H1 (cell line): ENCODE measurements around the gene OGFOD1. TPM values are rescaled to one million over a fixed set of nuclear protein-coding genes. Genes with fewer than 3 reads are reported as not detected.

Experiments used
- CTCF ChIA-PET: fragments of 300-600 bp; sonication (Branson Sonifier 250); formaldehyde crosslinking; loops from one replicate; lab custom pipeline; 2021; ENCODE audit not compliant: partially characterized antibody; lab: Charles Lee
- POLR2A ChIA-PET: fragments of 300-600 bp; sonication (Branson Sonifier 250); formaldehyde crosslinking; loops from one replicate; lab custom pipeline; 2021; ENCODE audit warnings: inconsistent platforms; ENCODE audit not compliant: partially characterized antibody; lab: Charles Lee
- DNase-seq, 2 experiments: peaks; one replicate each; pipeline versions ENCODE4 v3.0.0 to v3.0.0-alpha.2; 2010 to 2022; ENCODE audit warnings: low spot score in 2 of 2, low read depth in 1 of 2, mixed read lengths in 1 of 2
- FAIRE-seq: peaks from 2 replicates; lab custom pipeline; 2011; peaks lifted over from hg19 to GRCh38; lab: Jason Lieb, UNC
- H2AFZ ChIP-seq: 2 replicates; pipeline ENCODE4 v1.8.1; 2012; ENCODE audit warnings: low read length, inconsistent platforms
- H2AK5ac ChIP-seq: 2 replicates; pipeline ENCODE4 v1.6.1; 2013; ENCODE audit warnings: low read depth, low read length
- H2BK120ac ChIP-seq: replicated peaks from 2 replicates; pipeline ENCODE3; 2013; ENCODE audit warnings: low read depth, low read length, inconsistent platforms
- H2BK12ac ChIP-seq: 2 replicates; pipeline ENCODE4 v1.6.1; 2013; ENCODE audit warnings: low read depth, low read length
- H2BK15ac ChIP-seq: 2 replicates; pipeline ENCODE4 v1.6.1; 2013; ENCODE audit warnings: low read length
- H2BK20ac ChIP-seq: 2 replicates; pipeline ENCODE4 v1.6.1; 2013; ENCODE audit warnings: low read length
- H2BK5ac ChIP-seq: 2 replicates; pipeline ENCODE4 v1.6.1; 2013; ENCODE audit warnings: low read depth, low read length
- H3K14ac ChIP-seq: 2 replicates; pipeline ENCODE4 v1.6.1; 2013; ENCODE audit warnings: inconsistent platforms; ENCODE audit not compliant: insufficient read length
- H3K18ac ChIP-seq: 2 replicates; pipeline ENCODE4 v1.6.1; 2013; ENCODE audit warnings: low read length; ENCODE audit errors: extremely low read depth
- H3K23ac ChIP-seq: 2 replicates; pipeline ENCODE4 v1.6.1; 2013; ENCODE audit warnings: inconsistent platforms; ENCODE audit not compliant: insufficient read length
- H3K23me2 ChIP-seq: 2 replicates; pipeline ENCODE4 v1.6.1; 2013; ENCODE audit warnings: low read depth, low read length
- H3K27ac ChIP-seq: 2 replicates; pipeline ENCODE4 v1.6.1; 2011; ENCODE audit warnings: low read depth, low read length, inconsistent platforms
- H3K27me3 ChIP-seq, 4 experiments: replicated peaks in 1 of 4; 1 replicate in 1 of 4; 2 replicates in 3 of 4; pipeline versions ENCODE4 v1.6.1 to v1.8.1; 2011 to 2013; ENCODE audit warnings: low read length in 3 of 4, mild to moderate bottlenecking in 3 of 4, inconsistent platforms in 2 of 4, mixed read lengths in 2 of 4, moderate library complexity in 1 of 4; ENCODE audit not compliant: control insufficient read depth in 3 of 4, insufficient read depth in 3 of 4; ENCODE audit errors: extremely low read depth in 1 of 4
- H3K36me3 ChIP-seq, 4 experiments: 2 replicates each; pipeline versions ENCODE4 v1.6.1 to v1.8.1; 2011 to 2013; ENCODE audit warnings: mild to moderate bottlenecking in 4 of 4, low read length in 3 of 4, moderate library complexity in 2 of 4, control low read depth in 1 of 4, inconsistent platforms in 1 of 4; ENCODE audit not compliant: insufficient read depth in 4 of 4, control insufficient read depth in 2 of 4
- H3K4ac ChIP-seq: replicated peaks from 2 replicates; pipeline ENCODE3; 2013; ENCODE audit warnings: low read length, low read depth, mixed read lengths, inconsistent platforms; ENCODE audit not compliant: insufficient read length
- H3K4me1 ChIP-seq, 4 experiments: replicated peaks in 1 of 4; 1 replicate in 1 of 4; 2 replicates in 3 of 4; pipeline versions ENCODE4 v1.6.1 to v1.8.1; 2011 to 2013; ENCODE audit warnings: low read length in 3 of 4, inconsistent platforms in 2 of 4, mixed read lengths in 1 of 4; ENCODE audit not compliant: insufficient read depth in 4 of 4, control insufficient read depth in 3 of 4
- H3K4me2 ChIP-seq, 2 experiments: 2 replicates each; pipeline versions ENCODE4 v1.6.1 to v1.8.1; 2011 to 2013; ENCODE audit warnings: low read depth in 2 of 2, low read length in 2 of 2, control low read depth in 1 of 2, inconsistent platforms in 1 of 2, mild to moderate bottlenecking in 1 of 2; ENCODE audit not compliant: insufficient read depth in 1 of 2
- H3K4me3 ChIP-seq, 4 experiments: fragments of 200-600, 300-600 bp in 1 of 4; sonication (generic), shearing (Covaris generic), sonication (Bioruptor Twin) in 1 of 4; 2 replicates each; pipeline versions ENCODE4 v1.5.1 to v1.8.1; 2011 to 2016; ENCODE audit warnings: low read length in 4 of 4, low read depth in 3 of 4, control low read depth in 2 of 4, inconsistent platforms in 2 of 4, mild to moderate bottlenecking in 2 of 4, mixed read lengths in 1 of 4, moderate library complexity in 1 of 4; ENCODE audit not compliant: insufficient read depth in 2 of 4; ENCODE audit errors: extremely low read depth in 1 of 4
- H3K56ac ChIP-seq: replicated peaks from 2 replicates; pipeline ENCODE3; 2013; ENCODE audit warnings: low read depth, mild to moderate bottlenecking, mixed read lengths, low read length, inconsistent platforms; ENCODE audit not compliant: insufficient read length
- H3K79me1 ChIP-seq: 2 replicates; pipeline ENCODE4 v1.6.1; 2013; ENCODE audit warnings: low read depth, low read length, control low read depth
- H3K79me2 ChIP-seq, 2 experiments: 2 replicates each; pipeline versions ENCODE4 v1.6.1 to v1.8.1; 2012 to 2013; ENCODE audit warnings: low read length in 2 of 2, mild to moderate bottlenecking in 2 of 2, inconsistent platforms in 1 of 2; ENCODE audit not compliant: insufficient read depth in 2 of 2, control insufficient read depth in 1 of 2
- H3K9ac ChIP-seq, 4 experiments: replicated peaks in 1 of 4; 1 replicate in 1 of 4; 2 replicates in 3 of 4; pipeline versions ENCODE4 v1.6.1 to v1.8.1; 2011 to 2013; ENCODE audit warnings: low read depth in 3 of 4, low read length in 3 of 4, control low read depth in 2 of 4, mild to moderate bottlenecking in 2 of 4, moderate library complexity in 2 of 4, inconsistent platforms in 1 of 4; ENCODE audit errors: extremely low read depth in 1 of 4
- H3K9me3 ChIP-seq, 2 experiments: 2 replicates each; pipeline versions ENCODE4 v1.6.1 to v1.8.1; 2012 to 2013; ENCODE audit warnings: mild to moderate bottlenecking in 2 of 2, moderate library complexity in 2 of 2, control low read depth in 1 of 2, inconsistent platforms in 1 of 2, low read depth in 1 of 2, low read length in 1 of 2, mixed read lengths in 1 of 2; ENCODE audit not compliant: insufficient read depth in 2 of 2
- H4K20me1 ChIP-seq, 2 experiments: replicated peaks in 1 of 2; 2 replicates each; pipeline versions ENCODE3 to v1.8.1; 2011 to 2013; ENCODE audit warnings: inconsistent platforms in 2 of 2, low read length in 2 of 2, mild to moderate bottlenecking in 1 of 2; ENCODE audit not compliant: insufficient read depth in 2 of 2, control insufficient read depth in 1 of 2
- H4K5ac ChIP-seq: 2 replicates; pipeline ENCODE4 v1.6.1; 2013; ENCODE audit warnings: low read length, low read depth, mixed read lengths, inconsistent platforms; ENCODE audit not compliant: insufficient read length
- H4K8ac ChIP-seq: 2 replicates; pipeline ENCODE4 v1.8.0; 2013; ENCODE audit warnings: mild to moderate bottlenecking, moderate library complexity, low read length, inconsistent platforms; ENCODE audit not compliant: insufficient read depth; ENCODE audit errors: extremely low read depth
- H4K91ac ChIP-seq: replicated peaks from 2 replicates; pipeline ENCODE3; 2013; ENCODE audit warnings: low read length, mixed read lengths, inconsistent platforms; ENCODE audit not compliant: insufficient read length
- ASH2L ChIP-seq: fragments of 200-600, 300-600 bp; sonication (generic); IDR thresholded peaks from one replicate; pipeline ENCODE4 v1.7.1; 2017; ENCODE audit warnings: low read length
- CBX5 ChIP-seq: fragments of 300-800, 300-1000 bp; sonication (generic); IDR thresholded peaks from 2 replicates; pipeline ENCODE4 v1.7.1; 2016; ENCODE audit warnings: antibody characterized with exemption, low read length, low read depth
- EZH2 ChIP-seq: fragments of 200-600 bp; sonication (generic); IDR thresholded peaks from 2 replicates; pipeline ENCODE4 v1.7.1; 2012; ENCODE audit warnings: low read depth, mild to moderate bottlenecking, moderate library complexity, low read length, inconsistent platforms; ENCODE audit not compliant: severe bottlenecking
- JUN ChIP-seq: IDR thresholded peaks from 2 replicates; pipeline ENCODE4 v1.6.1; 2011; ENCODE audit warnings: low read depth, mild to moderate bottlenecking, improper control_type of control experiment, low read length
- POLR2AphosphoS5 ChIP-seq: IDR thresholded peaks from 2 replicates; pipeline ENCODE4 v1.6.1; 2011; ENCODE audit warnings: low read depth, low read length
- RBBP5 ChIP-seq: IDR thresholded peaks from 2 replicates; pipeline ENCODE4 v1.7.1; 2012; ENCODE audit warnings: low read depth, mild to moderate bottlenecking, inconsistent platforms, low read length, moderate library complexity, borderline replicate concordance
- RXRA ChIP-seq: IDR thresholded peaks from 2 replicates; pipeline ENCODE4 v1.6.1; 2011; ENCODE audit warnings: low read depth, mild to moderate bottlenecking, low read length, moderate library complexity; ENCODE audit not compliant: insufficient read depth
- SIX5 ChIP-seq: IDR thresholded peaks from 2 replicates; pipeline ENCODE4 v1.6.1; 2011; ENCODE audit warnings: mild to moderate bottlenecking, low read depth, low read length
- SP4 ChIP-seq: IDR thresholded peaks from 2 replicates; pipeline ENCODE4 v1.6.1; 2012; ENCODE audit warnings: low read length, inconsistent platforms
- TAF7 ChIP-seq: optimal IDR thresholded peaks from 2 replicates; pipeline ENCODE3; 2011; ENCODE audit warnings: low read depth, mild to moderate bottlenecking, inconsistent platforms, low read length, moderate library complexity, borderline replicate concordance
- TEAD4 ChIP-seq: IDR thresholded peaks from 2 replicates; pipeline ENCODE4 v1.6.1; 2012; ENCODE audit warnings: low read depth, low read length, inconsistent platforms, mixed read lengths
- WGBS, 2 experiments: shearing (Covaris generic) in 1 of 2; methylation state at CpG; one replicate each; pipeline versions ENCODE4 v1.1.6 to v1.1.7; 2013 to 2015; ENCODE audit warnings: low lambda C conversion rate in 2 of 2, mixed read lengths in 2 of 2, inconsistent platforms in 1 of 2, low coverage in 1 of 2, missing lambda C conversion rate in 1 of 2; ENCODE audit not compliant: insufficient replicate concordance in 2 of 2, insufficient coverage in 1 of 2, insufficient read length in 1 of 2; ENCODE audit errors: extremely low coverage in 1 of 2, missing lambda C conversion rate in 1 of 2; 5-methylcytosine and 5-hydroxymethylcytosine counted together
- polyA plus RNA-seq, 7 experiments: library from polyadenylated mRNA; depleted of rRNA in 3 of 7; stranded (reverse) in 5 of 7; unstranded in 2 of 7; fragments of >200 nt in 5 of 7; fragments of 200-250 nt in 2 of 7; gene quantifications; 1 replicate in 5 of 7; 2 replicates in 1 of 7; 4 replicates in 1 of 7; pipeline versions ENCODE4 v1.2.1 to v1.2.3, GENCODE V29; 2011 to 2013; ENCODE audit warnings: missing spikeins in 2 of 7, mixed read lengths in 2 of 7
- total RNA-seq: library from RNA; stranded (reverse); fragmentation: NEBNext Ultra II Directional; extraction: Animal tissue kit (Norgen Biotek cat#: 25700); gene quantifications from 2 replicates; pipeline ENCODE4 v1.2.1, GENCODE V29; 2021

The OGFOD1 gene
- total and polyA plus RNA-seq, 2 of the 8 experiments (the other 6 are each of a cell fraction or from before 2014, with no cell fraction given): 24.6 to 61.4 TPM

DNA sequence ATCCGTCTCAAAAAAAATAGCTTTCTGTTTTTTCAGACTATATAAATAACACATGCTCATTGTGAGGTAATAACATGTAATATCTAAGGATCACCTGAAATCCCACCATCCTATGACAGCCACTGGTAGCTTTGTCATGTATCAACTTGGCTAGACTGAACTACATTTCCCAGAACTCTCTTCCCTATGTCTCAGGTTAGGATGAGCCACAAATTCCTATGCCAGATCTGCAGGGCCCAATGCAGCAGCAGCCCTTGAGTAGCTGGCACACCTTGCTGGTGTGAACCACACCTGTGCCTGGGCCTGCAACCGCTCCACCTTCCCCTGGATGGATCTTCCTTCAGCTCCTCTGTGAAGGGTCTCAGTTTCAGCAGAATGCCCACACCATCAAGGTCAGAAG lies 28.1 kb downstream of the OGFOD1 start:
- Histone ChIP-seq H3K27ac (no peak overlapping the region), H3K56ac (no peak overlapping the region), H3K9me3 (no peaks in the 10 kb centered on the region), H3K4me1 (peaks cover 0 to 4% (median 0%) of the 10 kb centered on the region in 4 experiments; a peak in 2 of 7 replicates), H2BK5ac (0 out of 2 replicates have a peak overlapping the region, but pooled peaks have one; percentile 63), H4K8ac (no peak overlapping the region), H3K27me3 (no peaks in the 10 kb centered on the region), H2BK12ac (peak overlapping the region; percentile 51; the same call in 1 of the 2 replicates), H2AK5ac (no peak overlapping the region), H3K79me2 (no peaks in the 10 kb centered on the region), H3K23me2 (no peaks in the 10 kb centered on the region), H2AFZ (no peak overlapping the region), H4K91ac (no peak overlapping the region), H3K14ac (no peak overlapping the region), H3K4me3 (no peak overlapping the region), H3K4ac (no peak overlapping the region), H4K5ac (no peak overlapping the region), H3K18ac (no peak overlapping the region), H4K20me1 (peaks cover 0 to 3% of the 10 kb centered on the region in 2 experiments), H2BK15ac (no peak overlapping the region), H3K4me2 (no peak overlapping the region), H3K23ac (no peak overlapping the region), H3K9ac (no peak overlapping the region), H3K36me3 (peaks cover 10 to 42% (median 26%) of the 10 kb centered on the region in 4 experiments; a peak in 7 of 8 replicates), H2BK120ac (no peak overlapping the region), H2BK20ac (no peak overlapping the region), H3K79me1 (no peaks in the 10 kb centered on the region)
- 90% methylated on average over 2 of the region's 2 CpGs; no CpG with 5 or more reads in 1 of the 2 experiments for WGBS, 2 experiments
- FAIRE-seq (no peak), DNase-seq (no peak)
- CTCF ChIA-PET: interaction anchor here (1.3 kb wide), 1 partner anchor 34 kb away, joined by 5 read pairs; no protein-coding TSS in a partner anchor
- POLR2A ChIA-PET: interaction anchor here (0.9 to 1.8 kb wide), 4 partner anchors 9 to 28 kb away, joined by 4 to 13 read pairs (median 5); partner anchors contain the start of genes NUDT21 and OGFOD1
- TF ChIP-seq TAF7 (no peak), POLR2AphosphoS5 (peak; percentile 32; the same call in 1 of the 2 replicates), RXRA (no peak), JUN (no peak), CBX5 (no peak), ASH2L (no peak), SIX5 (peak; percentile 45), SP4 (no peak), EZH2 (no peak), TEAD4 (no peak), RBBP5 (no peak)
